Fibroblast of the conjunctiva (primary cell): ENCODE results near the gene WLS.
"Not testable (repeated sequence)": the region's sequence is repeated elsewhere in the genome, so short reads cannot be mapped to it uniquely, and the experiment has no call there.

ENCODE experiments used
- DNase-seq: peaks from one replicate; pipeline ENCODE4 v3.0.0-alpha.2; 2010; ENCODE audit warnings: low read depth

WLS gene

GRCh38 chr1:68164918-68165317 lies 67.4 kb downstream of the WLS start:
- DNase-seq, result no peak

DNA sequence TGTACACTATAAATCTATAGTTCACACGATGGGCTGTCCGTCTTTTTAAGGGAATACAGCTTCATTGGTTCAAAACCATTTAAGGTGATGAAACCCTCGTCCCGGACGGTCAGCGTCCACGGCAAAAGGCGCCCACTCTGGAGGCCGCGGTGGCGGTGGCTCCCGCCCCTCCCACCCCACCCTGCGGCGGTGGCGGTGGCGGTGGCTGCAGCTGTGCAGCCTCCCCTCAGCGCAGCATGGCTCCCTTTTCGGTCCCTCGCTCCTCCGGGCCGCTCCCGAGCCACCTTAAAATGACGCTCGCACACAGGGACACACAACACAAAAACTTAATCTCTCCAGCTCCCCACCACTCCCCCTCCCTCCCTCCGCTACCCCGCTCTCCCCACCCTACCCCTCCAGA lies 69.1 kb downstream of the WLS start:
- DNase-seq, result no peak

- no peak for DNase-seq
Observed at GRCh38 chr1:68162761-68163160, 69.6 kb downstream of the WLS start.

DNA sequence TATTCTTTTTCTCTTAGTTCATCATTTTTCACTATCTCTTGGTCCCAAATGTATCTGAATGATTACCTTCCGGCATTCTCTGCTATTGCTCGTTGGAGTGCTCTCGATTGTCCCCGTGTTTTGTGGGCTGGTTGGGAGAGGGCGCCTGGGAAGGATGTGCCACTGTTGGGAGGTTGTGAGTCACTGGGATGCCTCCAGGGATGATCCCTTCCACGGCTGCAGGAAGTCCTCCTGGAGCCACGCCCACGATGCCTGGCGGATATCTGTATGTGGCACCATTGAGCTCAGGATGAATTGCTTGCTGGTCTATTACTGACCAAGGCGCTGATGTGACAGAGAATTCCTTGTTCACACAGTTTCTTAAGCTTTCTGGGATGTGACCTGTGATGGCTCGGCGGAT lies 70.7 kb downstream of the WLS start:
- not testable (repeated sequence) for DNase-seq

DNA sequence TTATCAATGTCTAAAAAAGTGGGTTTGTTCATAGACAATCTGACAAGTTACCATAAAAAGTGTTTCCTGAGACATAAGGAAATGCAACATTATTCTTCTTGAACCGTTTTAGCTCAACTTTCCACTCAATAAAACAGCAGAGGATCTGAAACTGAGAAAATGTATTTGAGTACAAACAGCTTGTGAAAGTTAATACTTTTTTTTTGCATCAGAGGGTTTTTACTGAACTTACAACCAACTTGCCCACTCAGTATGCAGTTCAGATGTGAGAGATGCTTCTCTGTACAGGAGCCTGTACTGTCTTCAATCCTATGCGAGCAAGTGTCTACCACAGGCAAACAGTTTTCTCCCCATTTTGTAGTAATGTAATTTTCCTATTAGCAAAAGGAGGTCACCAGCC lies 71.4 kb downstream of the WLS start:
- not testable (repeated sequence) for DNase-seq

DNA sequence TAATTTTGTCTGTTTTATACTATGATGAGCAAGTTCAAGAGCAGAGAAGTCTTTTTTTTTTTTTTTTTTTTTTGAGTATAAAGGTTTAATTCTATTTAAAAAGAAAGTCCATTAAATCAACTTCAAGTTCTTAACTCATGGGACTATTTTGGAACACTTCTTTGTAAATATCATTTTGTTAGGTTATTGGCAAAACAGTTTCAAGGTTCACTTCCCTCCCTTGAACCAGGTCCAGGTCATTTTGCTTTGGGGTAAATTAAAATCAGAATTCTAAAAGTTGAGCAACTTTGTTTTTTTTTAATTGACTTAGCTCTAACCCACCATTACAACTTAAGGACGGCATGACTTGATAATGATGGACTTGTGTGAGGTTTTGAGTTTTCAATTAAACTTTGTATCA lies 72.3 kb downstream of the WLS start:
- no peak for DNase-seq

DNA sequence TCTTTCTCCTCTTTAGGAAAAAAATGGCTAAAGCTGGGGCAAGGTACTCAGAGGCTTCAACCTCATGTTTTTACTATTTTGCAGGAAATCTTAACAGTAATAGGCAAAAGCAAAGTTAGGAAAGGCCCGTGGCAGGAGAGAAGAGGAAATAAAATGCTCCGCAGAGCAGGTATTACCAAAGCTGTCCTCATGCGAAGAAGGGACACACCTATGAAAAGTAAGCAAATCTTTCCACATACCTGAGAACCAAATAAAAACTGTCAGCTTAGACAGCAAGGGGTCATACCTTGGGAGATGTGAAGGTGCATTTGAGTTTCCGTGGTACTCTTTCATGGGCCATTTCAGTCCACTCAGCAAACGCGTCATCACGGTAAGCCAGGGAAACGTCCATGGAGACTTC lies 73.5 kb downstream of the WLS start:
- DNase-seq, result no peak

DNA sequence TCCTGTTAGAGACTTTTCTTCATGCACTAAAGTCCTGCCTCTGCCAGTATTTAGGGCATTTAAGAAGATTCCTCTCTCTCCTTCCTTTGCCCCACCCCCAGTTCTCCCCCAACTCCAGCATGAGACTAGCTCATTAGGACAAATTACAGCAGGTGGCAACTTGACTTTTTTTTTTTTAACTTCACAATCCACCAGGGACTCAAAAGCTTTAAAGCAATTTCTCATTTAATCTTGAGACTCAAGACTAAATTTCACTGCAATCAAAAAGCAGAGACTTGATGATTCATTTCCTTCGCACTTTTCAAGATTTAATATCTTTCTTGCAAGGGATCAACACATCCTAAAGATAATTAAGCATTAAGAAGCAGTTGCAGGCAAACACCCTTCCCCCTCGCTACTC lies 74.9 kb downstream of the WLS start:
- DNase-seq, result no peak

DNA sequence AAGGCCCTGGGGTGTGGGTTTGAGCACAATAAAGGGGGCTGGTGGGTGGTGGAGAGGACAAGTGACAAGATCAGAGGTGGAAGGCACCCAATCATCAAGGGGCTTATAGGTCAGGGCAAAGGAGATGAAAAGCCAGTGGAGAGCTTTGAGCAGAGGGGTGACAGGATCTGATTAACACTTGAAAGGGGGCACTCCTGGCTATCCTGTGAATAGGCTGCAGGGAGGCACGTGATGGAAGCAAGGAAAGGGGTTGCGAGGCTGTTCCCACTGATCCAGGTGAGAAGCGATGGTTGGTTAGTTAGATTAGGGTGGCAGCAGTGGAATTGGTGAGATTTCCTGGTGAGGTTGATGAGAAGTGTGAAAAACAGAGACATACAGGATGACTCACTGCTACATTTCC lies 80.6 kb downstream of the WLS start:
- DNase-seq, result no peak

- no peak for DNase-seq
Observed at GRCh38 chr1:68149907-68150306, 82.4 kb downstream of the WLS start.

GRCh38 chr1:68149110-68149798 lies 83.1 kb downstream of the WLS start:
- DNase-seq, result no peak

- DNase-seq, result no peak
Observed at GRCh38 chr1:68148631-68149030, 83.7 kb downstream of the WLS start.

GRCh38 chr1:68147534-68148171 lies 84.7 kb downstream of the WLS start:
- DNase-seq, result no peak

DNA sequence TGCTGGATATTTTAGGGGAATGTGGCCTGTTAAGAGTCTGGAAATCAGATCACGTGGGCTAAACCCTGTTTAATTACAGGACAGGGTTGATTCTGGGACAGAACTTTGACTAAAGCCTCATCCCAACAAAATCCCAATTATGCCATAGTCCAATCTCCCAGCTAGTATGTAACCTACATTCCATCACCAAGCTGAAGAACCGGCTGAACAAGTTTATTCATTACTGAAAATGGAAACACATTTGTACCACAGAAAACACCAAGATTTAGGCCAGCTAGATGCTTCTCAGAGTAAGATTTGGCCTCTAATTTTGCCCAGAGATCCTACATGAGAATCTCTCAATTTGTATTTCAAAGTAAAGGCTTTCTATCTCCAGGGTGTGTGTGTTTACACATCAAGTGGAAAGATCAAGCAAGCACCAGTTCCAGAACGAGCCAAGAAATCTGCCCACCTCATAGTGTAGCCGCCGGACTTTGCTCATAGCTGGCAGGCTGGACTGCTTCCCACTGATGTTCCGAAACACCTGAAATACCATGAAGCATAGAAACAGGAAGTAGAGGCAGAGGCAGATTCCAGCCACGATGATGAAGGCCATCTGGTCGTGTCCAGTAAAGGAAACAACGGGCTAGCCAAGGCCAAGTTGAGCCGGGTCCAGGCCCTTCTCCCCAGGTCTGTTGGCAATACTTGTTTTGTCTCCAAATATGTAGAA lies 86.8 kb downstream of the WLS start:
- no peak for DNase-seq

DNA sequence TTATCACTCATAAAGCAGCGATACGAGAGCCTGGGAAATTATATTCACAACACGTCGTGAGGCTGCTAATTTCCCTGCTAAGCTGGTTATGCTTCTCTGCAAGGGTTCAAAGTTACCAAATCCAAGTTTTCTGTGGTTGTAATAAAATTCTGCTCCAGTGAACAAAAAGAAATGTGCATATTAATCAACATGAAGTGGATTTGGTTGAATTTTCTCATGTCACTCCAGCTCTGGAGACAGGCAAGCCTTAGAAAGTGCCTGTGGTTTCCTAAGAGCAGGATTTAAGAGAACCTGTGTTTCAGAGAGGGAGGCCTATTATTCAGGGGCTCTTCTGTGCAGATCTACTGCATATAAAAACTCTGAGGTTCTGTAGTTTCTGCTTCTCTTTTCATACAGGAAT lies 87.5 kb downstream of the WLS start:
- DNase-seq, result no peak

GRCh38 chr1:68143633-68144032 lies 88.7 kb downstream of the WLS start:
- DNase-seq, result no peak

- no peak for DNase-seq
Observed at GRCh38 chr1:68142461-68142860, 89.9 kb downstream of the WLS start.

- DNase-seq, result no peak
Observed at GRCh38 chr1:68142036-68142435, 90.3 kb downstream of the WLS start.

DNA sequence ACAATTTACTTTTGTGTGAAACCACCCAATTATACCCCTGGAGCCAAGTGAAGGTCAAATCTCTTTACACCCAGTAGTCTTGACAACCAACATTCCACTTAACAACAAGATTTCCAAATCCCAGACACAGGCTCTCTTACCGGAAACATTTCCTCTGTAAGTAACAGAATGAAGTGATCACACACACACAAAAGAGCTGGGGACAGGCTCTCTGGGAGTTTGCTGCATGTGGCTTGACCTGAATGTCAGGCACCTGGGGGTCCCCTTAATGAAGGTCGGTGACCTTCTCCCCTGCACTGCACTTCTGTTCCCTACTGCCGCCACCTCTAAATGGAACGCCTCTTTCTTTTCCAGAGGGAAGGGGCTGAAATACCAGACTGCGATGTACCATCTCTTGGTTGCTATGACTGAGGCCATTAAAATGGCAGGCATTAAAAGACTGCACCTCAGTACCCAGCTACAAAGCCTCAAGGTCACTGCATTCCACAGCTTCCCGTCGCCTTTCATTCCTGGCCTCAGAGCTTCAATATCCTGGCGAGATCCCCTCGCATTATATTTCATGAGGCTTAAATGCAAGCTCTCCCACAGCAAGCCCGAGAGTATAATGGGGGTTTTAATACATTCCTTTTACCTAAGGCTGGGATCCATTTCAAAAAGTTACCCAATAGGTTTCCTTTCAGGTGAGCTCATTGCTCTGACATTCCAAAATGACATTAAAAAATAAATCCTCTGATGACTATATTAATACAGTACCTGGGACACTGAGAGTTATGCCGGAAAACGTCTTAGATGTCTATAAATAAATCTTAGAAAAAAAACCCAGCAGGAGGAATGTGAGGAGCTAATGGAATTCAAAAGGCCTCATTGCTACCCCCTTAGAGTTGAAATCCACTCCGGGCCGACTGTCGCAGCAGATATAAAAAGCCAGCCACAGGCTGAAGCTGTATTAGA lies 91.0 kb downstream of the WLS start:
- no peak for DNase-seq

DNA sequence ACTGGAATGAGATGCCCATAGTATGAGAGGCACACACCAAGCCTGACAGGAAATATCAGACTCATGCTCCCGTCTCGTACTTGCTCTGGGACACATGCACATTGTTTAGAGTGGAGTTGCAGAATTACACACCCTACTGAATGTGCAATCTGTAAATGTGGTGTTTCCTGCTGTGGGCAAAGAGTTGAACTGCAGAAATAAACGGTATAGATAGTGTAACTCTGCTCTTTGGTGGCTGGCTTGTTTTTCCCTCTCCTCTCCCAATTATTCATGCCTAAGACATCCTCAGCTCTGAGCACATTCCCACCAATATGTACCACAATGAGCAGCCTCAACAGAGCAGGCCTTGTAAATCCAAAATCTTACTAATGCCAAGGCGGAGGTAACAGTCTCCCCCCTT lies 91.8 kb downstream of the WLS start:
- no peak for DNase-seq

- DNase-seq, result no peak
Observed at GRCh38 chr1:68136187-68136586, 96.1 kb downstream of the WLS start.

- no peak for DNase-seq
Observed at GRCh38 chr1:68132426-68133130, 99.7 kb downstream of the WLS start.
